Stimulated activated CD8-positive, alpha-beta memory T cell treated with anti-CD3 and anti-CD28 coated beads, Interleukin-2, amount 100 ng/mL, for 48 hours (primary cell): ENCODE data around the gene GRIN3A.
"Not testable (repeated sequence)": the region's sequence is repeated elsewhere in the genome, so short reads cannot be mapped to it uniquely, and the experiment has no call there.

Experiments
- DNase-seq, 2 donors: peaks; one replicate each; pipeline ENCODE4 v3.0.0-alpha.2; 2020; ENCODE audit warnings: low read depth in 2 of 2

GRIN3A gene

GRCh38 chr9:101579711-101580545 is 158.5 kb downstream of the GRIN3A start:
- DNase-seq: no peak

GRCh38 chr9:101578378-101578777 is 160.1 kb downstream of the GRIN3A start:
- no peak for DNase-seq

- DNase-seq: no peak
These were observed 163.6 kb downstream of the GRIN3A start for GRCh38 chr9:101574731-101575333.

GRCh38 chr9:101572316-101572715 is 166.1 kb downstream of the GRIN3A start:
- no peak for DNase-seq

GRCh38 chr9:101571114-101571513 is 167.3 kb downstream of the GRIN3A start:
- DNase-seq: no peak

- no peak for DNase-seq
These were observed 168.5 kb downstream of the GRIN3A start for GRCh38 chr9:101569741-101570501.

GRCh38 chr9:101567725-101568350 is 170.6 kb downstream of the GRIN3A start:
- DNase-seq: no peak

GRCh38 chr9:101566904-101567724 is 171.3 kb downstream of the GRIN3A start:
- no peak for DNase-seq

GRCh38 chr9:101564252-101564651 is 174.2 kb downstream of the GRIN3A start:
- DNase-seq: no peak

- DNase-seq: no peak
These were observed 175.5 kb downstream of the GRIN3A start for GRCh38 chr9:101562966-101563365.

- DNase-seq: no peak
These were observed 176.7 kb downstream of the GRIN3A start for GRCh38 chr9:101561740-101562139.

- DNase-seq: not testable (repeated sequence)
These were observed 188.9 kb downstream of the GRIN3A start for GRCh38 chr9:101549472-101550098.

GRCh38 chr9:101543098-101543735 is 195.2 kb downstream of the GRIN3A start:
- no peak for DNase-seq

- no peak for DNase-seq
These were observed 198.4 kb downstream of the GRIN3A start for GRCh38 chr9:101540069-101540468.

GRCh38 chr9:101536938-101537337 is 201.5 kb downstream of the GRIN3A start:
- DNase-seq: no peak

- DNase-seq: no peak
These were observed 202.1 kb downstream of the GRIN3A start for GRCh38 chr9:101536351-101536750.

GRCh38 chr9:101533334-101534204 is 204.9 kb downstream of the GRIN3A start, which contains the start of gene RNF20:
Gene RNF20, plus strand, starts transcription at chr9:101533853. Its CDS starts 1,571 bp downstream, at chr9:101535424.
- peak; percentile 98 to 99 for DNase-seq

- DNase-seq: peak; percentile 20 to 37
These were observed 208.3 kb downstream of the GRIN3A start for GRCh38 chr9:101530076-101530711.

GRCh38 chr9:101528015-101528414 is 210.4 kb downstream of the GRIN3A start:
- no peak for DNase-seq
